NCI-H1092 (cell line): ENCODE data around the gene STEAP4.
"Not testable (repeated sequence)": the region's sequence is repeated elsewhere in the genome, so short reads cannot be mapped to it uniquely, and the experiment has no call there.

Experiments used
- DNase-seq: peaks from one replicate; lab custom pipeline; 2025; lab: John Stamatoyannopoulos, UW

Gene STEAP4

DNA sequence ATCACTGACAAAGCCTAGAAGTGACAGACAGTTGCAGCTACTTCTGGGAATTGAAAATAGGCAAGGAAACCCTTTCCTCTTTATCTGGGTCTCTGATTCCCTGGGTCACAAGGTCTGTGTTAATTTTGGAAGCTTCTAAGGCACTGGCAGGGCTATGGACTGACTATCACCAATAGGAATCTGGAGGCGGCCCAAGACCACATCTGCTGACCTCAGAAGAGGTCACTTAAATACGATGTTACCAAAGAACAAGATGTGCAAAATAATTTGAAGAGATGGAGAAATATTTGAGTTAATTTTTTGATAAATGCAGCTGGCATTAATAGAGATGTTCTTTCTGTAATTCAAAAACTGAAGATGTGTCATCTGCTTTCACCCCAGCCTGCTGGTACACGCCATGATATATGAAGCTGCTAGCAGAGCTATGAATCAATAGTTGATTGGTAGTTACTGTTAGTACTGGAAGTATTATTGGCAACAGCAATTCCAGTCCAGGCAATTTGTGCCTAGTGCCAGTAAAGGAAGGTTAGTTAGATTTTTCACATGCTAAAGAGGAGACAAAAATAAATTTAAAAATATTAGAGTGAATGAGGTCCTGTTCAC, 5.5 kb upstream of the STEAP4 start:
- no peak for DNase-seq

DNA sequence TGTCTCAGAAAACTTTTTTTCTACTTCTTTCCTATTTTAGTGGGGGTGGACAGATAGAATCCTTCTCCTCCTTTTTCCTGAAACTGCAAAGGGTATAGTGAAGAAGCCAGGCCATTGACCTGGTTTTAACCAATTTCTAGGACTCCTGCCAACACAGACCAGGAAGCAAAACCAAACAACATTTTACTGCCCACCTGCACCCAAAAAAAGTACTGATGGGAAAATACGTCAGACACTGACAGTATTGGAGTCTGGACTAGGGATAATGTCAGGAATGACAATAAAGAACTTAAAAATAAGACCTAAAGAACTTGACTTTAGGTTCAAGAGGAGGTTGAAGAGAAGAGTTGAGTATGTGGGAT, 5.0 kb upstream of the STEAP4 start:
- peak; percentile 15 for DNase-seq

DNA sequence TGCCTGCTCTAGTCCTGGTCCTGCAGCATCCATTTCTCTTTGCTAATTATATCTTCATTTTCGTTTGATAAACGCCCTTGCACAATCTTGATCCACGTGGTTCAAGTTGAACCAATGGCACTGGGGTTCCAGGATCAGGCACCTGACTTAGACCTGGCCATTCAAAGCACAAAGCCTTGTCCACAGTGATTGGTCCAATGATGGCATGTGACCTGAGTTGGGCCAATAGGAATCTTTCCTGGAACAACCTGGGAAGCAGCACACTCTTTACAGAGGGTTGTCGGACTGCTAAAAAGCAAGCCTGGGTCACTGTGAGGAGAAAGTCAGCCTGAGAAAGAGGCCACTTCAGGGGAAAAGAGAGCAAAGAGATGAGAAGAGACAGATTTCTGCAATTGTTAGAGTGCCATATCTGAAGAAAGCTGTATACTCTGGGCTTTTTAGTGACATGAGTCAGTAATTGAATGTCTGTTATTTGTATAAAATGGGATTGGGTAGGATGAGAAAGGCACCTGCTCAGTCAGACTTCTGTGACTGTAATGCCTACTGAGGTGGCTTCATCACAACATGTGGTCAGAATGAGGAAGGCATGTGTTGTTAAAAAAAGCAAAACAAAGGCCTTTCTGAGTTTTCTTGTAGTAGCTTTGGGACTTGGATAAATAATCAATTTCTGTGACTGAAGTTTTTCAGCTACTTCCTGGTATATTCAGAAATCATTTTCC, 4.4 kb upstream of the STEAP4 start:
- DNase-seq, result no peak

DNA sequence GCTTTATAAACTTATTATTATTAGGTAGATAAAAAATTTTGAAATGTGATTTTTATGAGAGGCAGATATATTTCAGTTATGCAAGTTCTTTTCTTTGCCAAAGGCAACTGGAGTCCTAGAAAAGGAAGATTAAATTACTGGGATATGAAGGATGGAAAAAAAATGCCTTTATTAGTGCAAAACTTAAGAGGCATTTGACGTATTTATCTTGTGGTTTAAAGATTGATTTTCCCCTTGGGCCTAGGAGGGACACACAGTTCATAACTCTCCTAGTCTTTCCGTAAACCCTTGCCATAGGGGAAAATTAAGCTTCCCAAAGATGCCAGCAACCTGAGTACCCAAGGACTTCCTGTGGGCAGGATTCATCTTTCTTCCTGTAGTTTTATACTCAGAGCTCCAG, 3.1 kb upstream of the STEAP4 start:
- DNase-seq, result no peak

DNA sequence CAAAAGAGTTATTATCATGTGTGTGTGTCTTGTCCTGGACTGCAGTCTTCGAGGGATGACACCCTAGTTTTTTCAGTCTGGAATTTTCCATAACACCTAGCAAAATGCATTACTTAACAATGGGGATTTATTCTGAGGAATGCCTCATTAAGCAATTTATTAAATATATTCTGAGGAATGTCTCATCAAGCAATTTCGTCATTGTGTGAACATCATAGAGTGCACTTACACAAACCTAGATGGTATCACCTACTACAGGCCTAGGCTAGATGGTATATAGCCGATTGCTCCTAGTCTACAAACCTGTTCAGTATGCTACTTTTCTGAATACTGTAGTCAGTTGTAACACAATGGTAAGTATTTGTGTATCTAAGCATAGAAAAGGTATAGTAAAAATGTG, 1.1 kb upstream of the STEAP4 start:
- DNase-seq, result no peak

DNA sequence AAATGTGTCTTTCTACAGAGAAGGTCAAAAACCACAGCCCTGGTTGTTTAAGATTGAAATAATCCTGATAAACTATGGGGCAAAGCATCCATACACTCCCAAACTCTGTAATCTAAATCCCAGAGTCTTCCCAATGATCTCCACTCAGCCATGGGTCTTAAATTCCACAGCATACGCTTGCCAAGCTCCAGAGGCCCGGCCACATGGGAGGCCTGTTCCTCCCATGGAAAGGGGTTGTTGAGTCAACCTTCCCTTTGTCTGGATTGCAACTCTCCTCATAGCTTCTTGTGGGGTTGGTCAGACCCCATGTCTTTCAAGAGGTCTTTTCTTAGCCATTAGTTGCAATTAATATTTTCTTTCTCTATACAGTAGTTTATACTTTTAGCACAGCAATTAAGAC, 718 bp upstream of the STEAP4 start:
- DNase-seq, result no peak

DNA sequence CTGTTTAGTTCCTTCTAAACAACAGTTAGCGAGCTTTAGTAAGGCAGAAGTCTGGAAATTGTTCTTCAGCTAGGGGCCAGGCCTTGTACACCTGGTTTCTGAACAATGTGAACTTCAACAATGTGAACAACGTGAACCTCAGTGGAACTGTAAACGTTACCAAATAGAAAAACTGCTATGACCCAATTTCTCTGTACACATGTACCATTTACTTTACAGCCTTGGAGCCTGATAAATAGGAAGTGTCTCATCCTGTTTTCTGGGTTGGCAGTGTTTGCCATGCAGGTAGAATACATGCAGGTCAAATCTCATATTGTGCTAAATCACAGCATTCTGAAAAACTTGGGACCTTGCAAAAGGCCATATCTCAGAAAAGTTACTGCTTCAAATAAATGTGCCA, 1.6 kb downstream of the STEAP4 start:
- DNase-seq, result no peak

DNA sequence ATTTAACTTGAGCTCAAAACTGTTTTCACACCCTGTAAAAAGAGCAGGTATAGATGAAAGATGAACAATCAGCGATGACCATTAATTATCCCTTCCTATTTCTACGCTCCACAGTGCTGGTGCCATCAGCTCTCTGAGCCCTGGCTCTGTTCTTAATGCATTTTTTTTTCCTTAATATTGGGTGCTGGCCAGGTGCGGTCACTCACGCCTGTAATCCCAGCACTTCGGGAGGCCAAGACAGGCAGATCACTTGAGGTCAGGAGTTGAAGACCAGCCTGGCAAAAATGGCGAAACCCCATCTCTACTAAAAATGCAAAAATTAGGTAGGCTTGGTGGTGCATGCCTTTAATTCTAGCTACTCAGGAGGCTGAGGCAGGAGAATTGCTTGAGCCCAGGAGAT, 4.2 kb downstream of the STEAP4 start:
- DNase-seq, result no peak

DNA sequence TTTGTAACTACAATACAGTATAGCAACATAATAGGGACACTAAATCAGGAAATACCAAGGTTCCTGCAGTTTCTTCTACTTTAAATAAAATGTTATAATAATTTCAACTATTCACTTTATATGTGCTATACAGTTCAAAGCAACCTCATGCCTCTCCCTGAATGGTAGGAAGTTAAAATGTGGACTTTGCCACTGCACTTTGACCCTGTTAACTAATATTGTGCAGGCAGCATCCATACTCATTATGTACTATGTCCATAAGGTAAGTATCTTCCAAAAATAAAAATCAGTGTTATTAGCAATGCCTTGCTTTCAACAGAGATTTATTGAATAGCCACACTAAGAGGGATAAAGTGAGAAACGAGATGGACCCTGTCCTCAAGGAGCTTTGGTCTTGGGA, 4.8 kb downstream of the STEAP4 start:
- no peak for DNase-seq

DNA sequence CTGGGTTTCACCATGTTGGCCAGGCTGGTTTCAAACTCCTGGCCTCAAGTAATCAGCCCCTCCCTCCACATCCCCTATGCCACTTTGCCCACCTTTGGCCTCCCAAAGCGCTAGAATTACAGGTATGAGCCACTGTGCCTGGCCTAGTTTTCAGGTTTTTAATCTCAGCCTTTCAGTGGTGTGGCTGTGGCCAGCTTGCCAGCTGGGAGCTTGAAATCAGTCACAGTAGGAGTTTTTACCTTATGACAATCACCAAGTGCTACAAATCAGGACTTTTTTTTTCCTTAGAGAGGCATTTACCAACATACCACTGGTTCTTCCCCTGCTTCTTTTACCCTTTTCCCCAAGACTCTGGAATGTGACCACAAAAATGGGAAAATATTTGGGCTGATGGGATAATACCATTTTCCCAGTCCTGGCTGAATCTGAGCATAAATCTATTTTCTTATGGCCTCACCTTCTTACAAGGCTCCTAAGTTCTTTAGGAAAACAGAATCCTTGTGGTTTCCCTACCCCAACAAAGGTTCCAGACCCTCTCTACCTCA, 6.2 kb downstream of the STEAP4 start:
- no peak for DNase-seq

DNA sequence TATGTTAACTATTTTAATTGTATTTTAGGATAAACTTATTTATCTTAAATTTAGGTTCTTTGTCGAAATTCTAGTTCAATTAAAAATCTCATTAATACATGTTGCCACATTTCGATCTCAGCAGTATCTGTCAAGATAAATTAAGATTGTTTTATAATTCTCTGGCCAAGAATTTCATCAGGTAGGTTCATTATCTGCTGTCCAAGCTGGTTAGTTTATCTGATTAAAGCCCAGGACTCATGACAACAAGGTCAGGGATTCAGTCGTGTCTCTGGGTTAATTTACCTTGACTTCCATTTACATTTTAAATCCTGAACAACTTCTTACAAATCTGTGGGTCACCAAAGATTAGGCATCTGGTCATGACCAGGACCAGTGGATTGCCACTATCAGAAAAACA, 7.6 kb downstream of the STEAP4 start:
- no peak for DNase-seq

DNA sequence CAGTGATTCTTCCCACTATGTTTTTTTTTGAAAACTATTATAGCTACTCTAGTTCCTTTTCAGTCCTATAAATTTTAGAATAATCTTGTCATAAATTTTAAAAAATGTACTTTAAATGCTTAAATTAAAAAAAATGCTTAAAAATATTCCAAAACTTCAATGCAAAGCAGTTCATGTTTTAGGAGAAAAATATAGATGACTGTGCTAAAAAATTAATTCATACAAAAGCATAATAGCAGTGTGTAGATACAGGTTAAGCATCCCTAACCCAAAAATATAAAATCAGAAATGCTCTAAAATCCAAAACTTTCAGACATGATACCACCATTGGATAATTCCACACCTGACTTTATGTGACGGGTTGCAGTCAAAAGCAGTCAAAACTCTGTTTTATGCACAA, 12.8 kb downstream of the STEAP4 start:
- DNase-seq, result no peak

DNA sequence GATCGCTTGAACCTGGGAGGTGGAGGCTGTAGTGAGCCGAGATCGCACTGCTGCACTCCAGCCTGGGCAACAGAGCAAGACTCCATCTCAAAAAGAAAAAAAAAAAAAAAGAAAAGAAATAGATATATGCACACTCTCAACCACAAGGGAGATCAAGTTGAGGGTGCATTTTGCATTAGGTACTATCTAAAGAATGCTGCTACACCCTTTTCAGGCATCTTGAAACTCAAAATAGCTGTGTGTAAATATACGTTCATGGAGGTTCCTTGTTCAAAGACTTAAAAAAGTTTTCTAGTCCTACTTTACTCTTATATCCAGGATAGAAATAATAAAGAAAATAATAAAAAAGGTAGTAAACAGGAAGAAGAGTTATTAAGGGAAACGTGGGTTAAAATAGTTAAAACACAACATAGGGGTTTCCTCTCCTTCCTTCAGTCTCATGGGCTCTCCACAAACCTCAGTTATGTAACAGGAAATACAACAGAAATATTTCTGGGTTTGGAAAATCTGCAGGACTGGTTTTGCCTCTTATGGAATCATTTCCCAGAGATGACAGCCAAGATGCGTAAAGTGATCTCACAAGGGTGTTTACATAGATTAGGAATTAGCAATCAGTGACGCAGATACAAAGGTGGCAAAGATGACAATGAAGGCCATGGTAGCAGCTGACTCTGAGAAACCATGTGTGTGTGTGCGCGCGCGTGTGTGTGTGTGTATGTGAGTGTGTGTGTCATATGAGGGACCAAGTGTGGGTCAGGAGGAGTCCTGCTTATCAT, 15.1 kb downstream of the STEAP4 start:
- no peak for DNase-seq

DNA sequence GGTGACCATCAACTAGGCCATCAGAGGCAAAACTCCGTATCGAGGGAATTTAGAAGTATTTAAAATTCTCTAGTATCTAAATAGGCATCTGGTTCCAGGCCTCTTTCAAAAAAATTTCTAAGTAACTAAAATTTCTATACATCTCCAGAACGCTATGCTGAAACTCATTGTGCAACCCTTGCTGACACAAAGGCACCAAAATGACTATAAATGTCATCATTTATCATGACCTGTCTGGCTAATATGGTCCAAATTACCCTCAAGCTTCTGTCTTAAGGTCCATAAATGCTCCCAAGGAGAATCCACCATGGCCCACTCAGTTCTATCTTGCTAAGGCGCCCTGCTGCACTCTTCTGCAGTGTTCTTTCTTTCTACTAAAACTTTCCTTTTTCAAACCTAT, 16.2 kb downstream of the STEAP4 start:
- DNase-seq, result no peak

DNA sequence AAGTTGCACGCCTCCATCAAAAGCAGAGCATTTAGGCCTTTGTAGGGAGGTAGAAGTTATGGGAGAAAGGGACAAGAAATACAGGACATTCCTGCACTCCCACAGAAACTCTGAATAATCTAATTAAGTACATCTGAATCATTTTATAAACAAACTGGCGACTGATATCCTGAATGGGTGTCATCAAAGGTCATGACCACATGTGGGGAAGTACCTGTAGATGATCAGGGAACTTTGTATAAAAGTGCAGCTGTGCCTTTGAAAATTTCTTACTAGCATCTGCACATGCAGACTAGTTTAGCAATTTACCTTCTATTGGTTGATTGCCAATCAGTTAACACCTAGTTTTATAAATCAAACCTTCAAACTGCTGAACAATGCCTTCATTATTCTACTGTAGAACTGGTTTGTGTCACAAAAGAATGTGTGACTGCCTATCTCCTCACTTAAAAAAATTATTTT, 17.1 kb downstream of the STEAP4 start:
- no peak for DNase-seq

DNA sequence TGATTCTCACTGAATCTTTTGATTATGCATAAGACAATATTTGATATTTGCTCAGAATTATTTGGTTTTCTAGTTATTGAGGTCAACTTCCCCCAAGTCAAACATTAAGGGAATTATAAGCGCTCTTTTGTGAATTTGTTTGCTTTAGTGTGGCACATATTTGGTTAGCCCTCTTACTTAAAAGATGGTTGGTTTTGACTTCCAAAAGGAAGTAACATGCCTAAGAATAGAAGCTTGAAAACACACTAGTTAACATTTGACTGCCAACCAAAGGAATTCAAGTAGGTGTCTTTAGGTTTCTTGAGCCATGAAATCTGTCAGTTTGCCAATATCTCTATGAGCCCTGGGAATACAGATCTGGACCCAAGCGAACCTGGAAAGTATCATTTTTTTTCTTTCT, 24.9 kb downstream of the STEAP4 start:
- DNase-seq, result no peak

DNA sequence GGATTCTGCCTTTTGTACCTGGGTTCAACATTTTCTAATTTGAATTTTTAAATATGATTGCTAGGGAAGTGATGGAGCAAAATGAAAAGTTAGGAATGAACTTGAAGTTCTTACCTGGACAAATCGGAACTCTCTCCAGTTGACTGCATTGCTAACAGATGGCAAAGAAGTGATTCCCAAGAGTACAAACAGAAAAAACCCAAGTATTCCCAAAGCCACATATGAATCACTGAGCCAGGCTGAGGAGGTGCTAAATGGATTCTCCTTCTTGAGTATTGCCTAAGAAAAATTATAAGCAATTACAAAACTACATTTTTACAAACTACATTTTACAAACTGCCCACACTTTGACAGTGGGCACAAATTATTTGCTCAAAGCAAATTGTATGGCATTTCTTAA, 25.9 kb downstream of the STEAP4 start:
- no peak for DNase-seq

DNA sequence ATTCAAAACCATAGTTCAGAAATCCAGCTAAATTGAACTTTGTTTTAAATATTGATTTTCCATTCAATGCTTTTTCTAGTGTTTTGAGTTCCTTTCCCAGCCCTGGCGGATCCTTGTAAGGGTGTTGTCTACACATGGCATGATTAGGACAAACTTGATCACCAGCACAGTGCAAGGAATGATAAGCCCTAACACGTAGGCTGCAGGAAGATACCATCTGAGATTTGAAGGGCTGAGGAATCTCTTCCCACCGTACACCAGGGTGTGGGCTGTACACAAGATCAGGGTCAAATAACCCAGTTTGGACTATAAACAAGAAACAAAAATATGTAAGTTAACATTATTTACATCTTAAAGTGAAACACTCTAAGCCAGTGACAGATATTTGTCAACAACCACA, 27.4 kb downstream of the STEAP4 start:
- DNase-seq, result no peak

DNA sequence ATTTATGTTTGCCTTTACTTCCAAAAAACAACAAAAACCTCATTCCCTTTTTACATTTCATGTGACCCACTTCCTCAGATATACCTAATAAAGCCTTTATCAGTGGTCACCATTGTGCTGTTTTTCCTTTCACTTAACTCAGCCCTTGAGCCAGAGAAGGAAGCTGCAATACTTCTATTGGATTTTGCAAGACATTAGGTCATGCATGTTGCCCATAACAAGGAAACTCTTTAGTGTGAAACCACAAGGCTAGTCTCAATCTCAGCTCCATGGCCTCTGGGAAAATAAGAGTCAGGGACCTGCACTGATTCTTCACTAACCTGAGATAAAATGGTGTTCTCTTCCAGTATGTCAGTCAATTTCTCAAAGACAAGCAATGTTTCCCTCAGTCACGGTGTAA, 27.8 kb downstream of the STEAP4 start:
- no peak for DNase-seq

DNA sequence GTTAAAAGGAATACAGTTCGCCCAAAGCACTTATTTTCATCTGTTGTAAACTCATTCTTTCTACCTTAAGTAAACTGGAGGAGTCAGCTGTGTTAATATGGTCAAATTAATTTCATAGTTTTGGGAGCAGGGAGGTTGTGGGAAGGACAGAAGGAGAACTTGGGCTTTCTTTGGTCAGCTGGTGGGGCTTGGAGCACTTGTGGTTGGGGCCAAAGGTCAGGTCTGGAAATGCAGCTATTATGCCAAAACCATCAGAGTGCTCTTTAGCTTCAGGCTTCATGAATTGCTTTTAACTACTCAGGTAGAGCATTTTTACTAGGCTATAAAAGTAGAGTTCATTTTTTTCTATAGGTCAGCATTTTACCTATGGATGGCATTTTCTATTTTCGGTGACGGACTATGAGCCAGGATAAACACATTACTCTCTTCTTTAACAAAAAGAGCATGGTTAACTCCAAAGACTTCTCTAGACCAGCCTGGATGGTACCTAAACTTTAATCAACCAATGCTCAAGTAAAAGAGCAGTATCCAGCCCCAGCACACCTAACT, 30.0 kb downstream of the STEAP4 start:
- DNase-seq, result no peak

DNA sequence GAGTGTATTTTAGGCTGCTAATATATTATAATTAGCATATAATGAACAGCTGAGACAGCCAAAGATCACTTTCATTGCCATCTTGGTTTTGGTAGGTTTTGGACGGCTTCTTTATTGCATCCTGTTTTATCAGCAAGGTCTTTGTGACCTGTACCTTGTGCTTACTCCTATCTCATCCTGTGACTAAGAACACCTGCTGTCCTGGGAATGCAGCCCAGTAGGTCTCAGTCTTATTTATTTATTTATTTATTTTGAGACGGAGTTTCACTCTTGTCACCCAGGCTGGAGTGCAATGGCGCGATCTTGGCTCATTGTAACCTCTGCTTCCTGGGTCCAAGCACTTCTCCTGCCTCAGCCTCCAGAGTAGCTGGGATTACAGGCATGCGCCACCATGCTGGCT, 31.8 kb downstream of the STEAP4 start:
- DNase-seq, result not testable (repeated sequence)

DNA sequence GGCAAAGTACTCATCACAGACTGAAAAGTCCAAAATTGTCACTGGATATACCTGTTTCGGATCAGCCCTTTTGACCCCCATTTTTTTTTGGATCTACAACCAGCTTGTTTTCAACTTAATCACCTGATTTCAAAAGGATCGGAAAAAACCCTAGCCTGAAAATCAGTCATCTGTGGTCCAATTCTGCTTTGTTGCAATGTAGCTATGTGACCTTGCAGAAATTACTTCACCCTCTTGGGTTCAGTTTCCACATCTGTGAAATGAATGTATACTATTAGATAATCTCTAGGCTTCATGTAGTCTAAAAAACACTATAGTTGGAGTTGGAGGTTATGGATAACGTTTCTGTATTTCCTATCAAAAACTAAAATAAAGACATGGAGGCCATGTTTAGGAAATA, 37.1 kb downstream of the STEAP4 start:
- DNase-seq, result no peak

DNA sequence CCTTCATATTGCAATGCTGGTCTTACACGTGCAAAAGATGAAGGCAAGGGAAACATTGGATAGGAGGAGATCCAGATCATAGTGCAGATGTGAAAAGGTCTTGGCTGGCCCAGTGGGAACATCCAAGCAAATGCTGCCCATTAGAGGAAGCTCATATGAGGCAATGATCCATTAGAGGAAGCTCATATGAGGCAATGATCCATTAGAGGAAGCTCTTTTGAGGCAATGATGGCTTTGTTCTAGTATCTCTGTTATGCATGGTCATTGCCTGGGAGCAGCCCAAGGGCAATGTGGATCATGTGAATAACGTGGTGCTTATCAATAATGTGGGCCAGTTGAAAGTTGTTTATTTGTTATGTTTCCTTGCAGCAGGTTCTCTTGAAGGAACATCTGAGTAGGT, 37.8 kb downstream of the STEAP4 start:
- DNase-seq, result no peak
